DOHH2 (cell line): ENCODE results near the gene PCDHGB6.
"Not testable (repeated sequence)": the region's sequence is repeated elsewhere in the genome, so short reads cannot be mapped to it uniquely, and the experiment has no call there.

ENCODE experiments used
- H3F3A ChIP-seq: fragments of 200-600 bp; sonication (generic), shearing (Covaris generic); 2 replicates; pipeline ENCODE4 v1.6.0; 2016; ENCODE audit warnings: antibody characterized with exemption, mild to moderate bottlenecking; ENCODE audit not compliant: control insufficient read depth, insufficient read depth
- H3K27ac ChIP-seq: fragments of 200-600 bp; sonication (generic); 2 replicates; pipeline ENCODE4 v1.5.1; 2014; ENCODE audit warnings: low read depth, mild to moderate bottlenecking, low read length, moderate library complexity
- H3K27me3 ChIP-seq: fragments of 200-600 bp; sonication (generic); 2 replicates; pipeline ENCODE4 v1.6.1; 2014; ENCODE audit warnings: mild to moderate bottlenecking, low read length, mixed read lengths; ENCODE audit not compliant: control insufficient read depth
- H3K36me3 ChIP-seq: fragments of 200-600 bp; sonication (generic); 2 replicates; pipeline ENCODE4 v1.6.1; 2014; ENCODE audit warnings: mild to moderate bottlenecking, low read length, moderate library complexity, mixed read lengths; ENCODE audit not compliant: control insufficient read depth
- H3K4me1 ChIP-seq: fragments of 200-600 bp; sonication (generic); 2 replicates; pipeline ENCODE4 v1.6.1; 2014; ENCODE audit warnings: mild to moderate bottlenecking, low read length, mixed read lengths; ENCODE audit not compliant: control insufficient read depth
- H3K4me2 ChIP-seq: fragments of 200-600 bp; sonication (generic); 2 replicates; pipeline ENCODE4 v1.6.0; 2014; ENCODE audit warnings: mild to moderate bottlenecking, low read length, moderate library complexity
- H3K4me3 ChIP-seq: fragments of 200-600 bp; sonication (generic); 2 replicates; pipeline ENCODE4 v1.5.1; 2014; ENCODE audit warnings: mild to moderate bottlenecking, low read length, mixed read lengths
- H3K79me2 ChIP-seq: fragments of 200-600 bp; sonication (generic); 2 replicates; pipeline ENCODE4 v1.6.1; 2014; ENCODE audit warnings: mild to moderate bottlenecking, low read length, mixed read lengths; ENCODE audit not compliant: control insufficient read depth
- H3K9me2 ChIP-seq: fragments of 200-600 bp; sonication (generic); replicated peaks from 2 replicates; pipeline ENCODE4 v1.6.1; 2014; ENCODE audit warnings: mild to moderate bottlenecking, low read length, mixed read lengths; ENCODE audit not compliant: control insufficient read depth
- H3K9me3 ChIP-seq: fragments of 200-600 bp; sonication (generic); 2 replicates; pipeline ENCODE4 v1.6.1; 2014; ENCODE audit warnings: antibody characterized with exemption, low read length, mixed read lengths; ENCODE audit not compliant: control insufficient read depth, insufficient read depth
- H4K20me1 ChIP-seq: fragments of 200-600 bp; sonication (generic); 2 replicates; pipeline ENCODE4 v1.6.0; 2014; ENCODE audit warnings: low read depth, mild to moderate bottlenecking, antibody characterized with exemption, low read length, moderate library complexity; ENCODE audit not compliant: control insufficient read depth, insufficient read depth
- CTCF ChIP-seq: fragments of 200-600 bp; sonication (generic); IDR thresholded peaks from one replicate; pipeline ENCODE4 v1.5.1; 2014; ENCODE audit warnings: antibody characterized with exemption, mild to moderate bottlenecking, low read depth, low read length; ENCODE audit not compliant: poor library complexity, severe bottlenecking
- EZH2phosphoT487 ChIP-seq: fragments of 200-600 bp; sonication (generic); IDR thresholded peaks from 2 replicates; pipeline ENCODE4 v1.6.1; 2017; ENCODE audit warnings: borderline replicate concordance, mild to moderate bottlenecking, antibody characterized with exemption, low read length, moderate library complexity, mixed read lengths

PCDHGB6 gene

DNA sequence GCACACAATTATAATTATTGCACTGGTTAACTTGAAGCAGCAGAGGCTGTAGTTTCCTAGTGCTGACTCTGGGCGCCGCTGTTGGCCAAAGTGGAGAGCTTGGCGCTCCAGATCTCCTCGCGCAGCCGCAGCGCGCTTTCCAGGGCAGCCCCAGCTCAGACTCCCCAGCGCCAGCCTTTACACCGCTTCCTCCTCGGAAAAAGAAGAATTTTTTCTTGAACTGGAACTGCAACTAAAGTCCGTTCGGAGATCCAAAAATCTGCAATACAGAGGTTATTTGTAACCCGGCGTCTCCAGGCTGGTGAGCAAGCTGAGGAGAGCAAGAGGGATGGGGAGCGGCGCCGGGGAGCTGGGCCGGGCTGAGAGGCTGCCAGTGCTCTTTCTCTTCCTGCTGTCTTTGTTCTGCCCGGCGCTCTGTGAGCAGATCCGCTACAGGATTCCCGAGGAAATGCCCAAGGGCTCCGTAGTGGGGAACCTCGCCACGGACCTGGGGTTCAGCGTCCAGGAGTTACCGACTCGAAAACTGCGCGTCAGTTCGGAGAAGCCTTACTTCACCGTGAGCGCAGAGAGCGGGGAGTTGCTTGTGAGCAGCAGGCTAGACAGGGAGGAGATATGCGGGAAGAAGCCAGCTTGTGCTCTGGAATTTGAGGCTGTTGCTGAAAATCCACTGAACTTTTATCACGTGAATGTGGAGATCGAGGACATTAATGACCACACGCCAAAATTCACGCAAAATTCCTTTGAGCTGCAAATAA is 20.1 kb upstream of the PCDHGB6 start, which contains the start of gene PCDHGB4:
Gene PCDHGB4 (plus strand): TSS at position 142 of the 755 bp plus-strand sequence. CDS start 187 bp downstream, at position 329.
- H3K27me3 ChIP-seq, H3K27ac ChIP-seq, H3K9me2 ChIP-seq, H3K79me2 ChIP-seq, H4K20me1 ChIP-seq, H3F3A ChIP-seq, H3K4me1 ChIP-seq, H3K4me2 ChIP-seq: not testable (repeated sequence)
- H3K4me3 ChIP-seq = peak within 1 kb of the TSS; percentile 55
- peaks cover 42% of the 10 kb centered on the region for H3K36me3 ChIP-seq
- peaks cover 34% of the 10 kb centered on the region for H3K9me3 ChIP-seq
- peak; percentile 41 for TF ChIP-seq CTCF

- Histone ChIP-seq H3K9me3 (peaks cover 32% of the 10 kb centered on the region), H3K4me2 (no peak overlapping the region), H3F3A (peaks cover 2% of the 10 kb centered on the region; the same call in 1 of the 2 replicates), H3K9me2 (no peaks in the 10 kb centered on the region), H3K27ac (no peak overlapping the region), H3K36me3 (peaks cover 42% of the 10 kb centered on the region), H3K4me3 (0 out of 2 replicates have a peak overlapping the region, but pooled peaks have one; percentile 2), H3K27me3 (no peaks in the 10 kb centered on the region), H4K20me1 (no peaks in the 10 kb centered on the region), H3K4me1 (no peaks in the 10 kb centered on the region), H3K79me2 (peaks cover 7% of the 10 kb centered on the region)
- TF ChIP-seq CTCF (no peak), EZH2phosphoT487 (no peak)
Observed at GRCh38 chr5:141388661-141389060, 19.2 kb upstream of the PCDHGB6 start.

GRCh38 chr5:141389153-141390042 is 18.4 kb upstream of the PCDHGB6 start:
- no peak for TF ChIP-seq CTCF
- Histone ChIP-seq H3K9me3 (peaks cover 32% of the 10 kb centered on the region), H3K4me3 (no peak overlapping the region)

More at GRCh38 chr5:141389153-141390042, 18.4 kb upstream of the PCDHGB6 start:
- H4K20me1 ChIP-seq = no peaks in the 10 kb centered on the region
- no peak overlapping the region for H3K27ac ChIP-seq
- H3F3A ChIP-seq = peaks cover 2% of the 10 kb centered on the region; the same call in 1 of the 2 replicates
- H3K4me2 ChIP-seq = no peak overlapping the region
- no peaks in the 10 kb centered on the region for H3K9me2 ChIP-seq
- H3K27me3 ChIP-seq = no peaks in the 10 kb centered on the region
- H3K79me2 ChIP-seq = peaks cover 7% of the 10 kb centered on the region
- peaks cover 43% of the 10 kb centered on the region for H3K36me3 ChIP-seq
- H3K4me1 ChIP-seq = no peaks in the 10 kb centered on the region
